ENCODE results near the gene ZCWPW1. TPM values are rescaled to one million over a fixed set of nuclear protein-coding genes. Genes with fewer than 3 reads are reported as not detected.

ZCWPW1 gene
- total and polyA plus RNA-seq, 2 of the 13 experiments (the other 11 are each of a cell fraction or from before 2014, with no cell fraction given): 2.4 to 2.5 TPM

- no peak for TF ChIP-seq ZBTB10 (CRISPR knock-in tag; IDR thresholded peaks at IDR 0.05; ENCODE audit: borderline replicate concordance)
- TF ChIP-seq DNMT1 (CRISPR knock-in tag; IDR thresholded peaks at IDR 0.05): no peak
- no peak for TF ChIP-seq ZNF749 (CRISPR knock-in tag; IDR thresholded peaks at IDR 0.05; ENCODE audit: borderline replicate concordance)
- peak; percentile 99 for TF ChIP-seq ZNF770 (CRISPR knock-in tag; IDR thresholded peaks at IDR 0.05)
- no peak for TF ChIP-seq RFXANK (CRISPR knock-in tag; IDR thresholded peaks at IDR 0.05)
- TF ChIP-seq SOX5 (CRISPR knock-in tag; IDR thresholded peaks at IDR 0.05; ENCODE audit: borderline replicate concordance): 0 out of 2 replicates have a peak, but pooled peaks have one; percentile 36
- no peak for TF ChIP-seq ZNF572 (CRISPR knock-in tag; IDR thresholded peaks at IDR 0.05)
- TF ChIP-seq CEBPG (CRISPR knock-in tag; IDR thresholded peaks at IDR 0.05): peak; percentile 95
- no peak for TF ChIP-seq ESRRA (CRISPR knock-in tag; IDR thresholded peaks at IDR 0.05; ENCODE audit: low read depth)
- no peak for TF ChIP-seq SOX13 (IDR thresholded peaks at IDR 0.05)
- TF ChIP-seq SOX13 (CRISPR knock-in tag; conservative IDR thresholded peaks at IDR 0.05 in 1 of 2, IDR thresholded peaks at IDR 0.05 in 1 of 2): peak in 1 of 2 experiments; percentile 44; a peak in 1 of 4 replicates
- TF ChIP-seq ZNF503 (CRISPR knock-in tag; IDR thresholded peaks at IDR 0.05): no peak
- TF ChIP-seq ZNF335 (CRISPR knock-in tag; IDR thresholded peaks at IDR 0.05): no peak
- TF ChIP-seq ZNF260 (CRISPR knock-in tag; IDR thresholded peaks at IDR 0.05; ENCODE audit: borderline replicate concordance, low read depth): no peak
- TF ChIP-seq ATF7 (IDR thresholded peaks at IDR 0.05): peak; percentile 70
- TF ChIP-seq ATF7 (CRISPR knock-in tag; IDR thresholded peaks at IDR 0.05): no peak
- TF ChIP-seq POGZ (CRISPR knock-in tag; IDR thresholded peaks at IDR 0.05): no peak
- peak; percentile 50; the same call in 1 of the 2 replicates for TF ChIP-seq ZNF3 (CRISPR knock-in tag; IDR thresholded peaks at IDR 0.05)
- 0 out of 2 replicates have a peak, but pooled peaks have one; percentile 37 for TF ChIP-seq CC2D1A (CRISPR knock-in tag; IDR thresholded peaks at IDR 0.05)
- no peak for TF ChIP-seq NR3C1 (CRISPR knock-in tag; IDR thresholded peaks at IDR 0.05)
- no peak for TF ChIP-seq ZNF24 (IDR thresholded peaks at IDR 0.05)
- no peak for TF ChIP-seq ZNF33B (CRISPR knock-in tag; IDR thresholded peaks at IDR 0.05)
- TF ChIP-seq ZSCAN30 (CRISPR knock-in tag; IDR thresholded peaks at IDR 0.05): no peak
- TF ChIP-seq ZFAT (CRISPR knock-in tag; conservative IDR thresholded peaks at IDR 0.05): no peak
- peak; percentile 86 for TF ChIP-seq CEBPB (IDR thresholded peaks at IDR 0.05; ENCODE audit: borderline replicate concordance, low read depth, low read length)
- no peak for TF ChIP-seq ATF5 (CRISPR knock-in tag; IDR thresholded peaks at IDR 0.05; ENCODE audit: low read depth)
These were observed 20.8 kb upstream of the ZCWPW1 start (continued) for GRCh38 chr7:100449190-100449795.

Measured in HepG2 (cell line).